WTC11 (cell line): ENCODE results near the gene TMEM135. TPM values are rescaled to one million over a fixed set of nuclear protein-coding genes. Genes with fewer than 3 reads are reported as not detected.
"Not testable (repeated sequence)": the region's sequence is repeated elsewhere in the genome, so short reads cannot be mapped to it uniquely, and the experiment has no call there.

Source experiments
- ATAC-seq: fragments of 200-7000 bp; cut with Tn5 transposase; 2 replicates; pipeline ENCODE4 v1.10.0; 2021; ENCODE audit warnings: mild to moderate bottlenecking, moderate library complexity
- CTCF ChIA-PET: fragments of 300-600 bp; sonication (Branson Sonifier 250); formaldehyde crosslinking; loops from one replicate; lab custom pipeline; 2021; ENCODE audit warnings: antibody characterized with exemption; lab: Charles Lee
- POLR2A ChIA-PET: fragments of 350-600 bp; sonication (Branson Sonifier 250); formaldehyde crosslinking; loops from one replicate; lab custom pipeline; 2021; ENCODE audit warnings: antibody characterized with exemption; lab: Charles Lee
- DNase-seq: peaks from one replicate; pipeline ENCODE4 v3.0.0; 2021; ENCODE audit warnings: low spot score
- H3K27ac Mint-ChIP-seq: 2 replicates; pipeline ENCODE4 v1.8.0; 2021; ENCODE audit warnings: mixed read lengths
- H3K27me3 Mint-ChIP-seq: 2 replicates; pipeline ENCODE4 v1.8.0; 2021; ENCODE audit warnings: low read depth, mild to moderate bottlenecking, moderate library complexity, mixed read lengths
- H3K36me3 Mint-ChIP-seq: 2 replicates; pipeline ENCODE4 v1.8.0; 2021; ENCODE audit warnings: mixed read lengths
- H3K4me1 Mint-ChIP-seq: 2 replicates; pipeline ENCODE4 v1.8.0; 2022; ENCODE audit warnings: mixed read lengths
- H3K4me3 Mint-ChIP-seq: 2 replicates; pipeline ENCODE4 v1.8.0; 2021; ENCODE audit warnings: mild to moderate bottlenecking, moderate library complexity, mixed read lengths
- H3K9me3 Mint-ChIP-seq: 2 replicates; pipeline ENCODE4 v1.8.0; 2021; ENCODE audit warnings: mixed read lengths
- CDX4 ChIP-seq: fragments of 250-450 bp; sonication (Bioruptor Pico); IDR thresholded peaks from 2 replicates; pipeline ENCODE4 v1.9.0; 2021; ENCODE audit warnings: moderate library complexity, mild to moderate bottlenecking, inconsistent platforms, borderline replicate concordance
- E2F1 ChIP-seq: sonication (generic); formaldehyde crosslinking; IDR thresholded peaks from 2 replicates; pipeline ENCODE4 v1.8.0; 2022; ENCODE audit warnings: mild to moderate bottlenecking, missing genetic modification reagents
- ETV6 ChIP-seq: sonication (generic); formaldehyde crosslinking; IDR thresholded peaks from 2 replicates; pipeline ENCODE4 v1.8.1; 2022; ENCODE audit warnings: mild to moderate bottlenecking, missing genetic modification reagents
- GRHL2 ChIP-seq: fragments of 250-450 bp; sonication (Bioruptor Pico); IDR thresholded peaks from 2 replicates; pipeline ENCODE4 v1.8.0; 2022; ENCODE audit warnings: mild to moderate bottlenecking, moderate library complexity; ENCODE audit not compliant: insufficient replicate concordance, severe bottlenecking
- HMGA2 ChIP-seq: fragments of 250-450 bp; sonication (Bioruptor Pico); IDR thresholded peaks from 2 replicates; pipeline ENCODE4 v1.4.0; 2021; ENCODE audit warnings: mild to moderate bottlenecking, moderate library complexity
- IRF1 ChIP-seq: sonication (generic); formaldehyde crosslinking; IDR thresholded peaks from 2 replicates; pipeline ENCODE4 v1.8.0; 2023; ENCODE audit warnings: missing genetic modification reagents
- JUN ChIP-seq: sonication (generic); formaldehyde crosslinking; IDR thresholded peaks from 2 replicates; pipeline ENCODE4 v1.8.0; 2023; ENCODE audit warnings: mild to moderate bottlenecking, missing genetic modification reagents
- MXD4 ChIP-seq: fragments of 250-450 bp; sonication (Bioruptor Pico); IDR thresholded peaks from 2 replicates; pipeline ENCODE4 v1.8.0; 2021; ENCODE audit warnings: mild to moderate bottlenecking, moderate library complexity, borderline replicate concordance
- NR1H2 ChIP-seq: sonication (generic); formaldehyde crosslinking; IDR thresholded peaks from 2 replicates; pipeline ENCODE4 v1.9.0; 2021; ENCODE audit warnings: mild to moderate bottlenecking, moderate library complexity, missing genetic modification reagents
- NR2C2 ChIP-seq: sonication (generic); formaldehyde crosslinking; IDR thresholded peaks from 2 replicates; pipeline ENCODE4 v1.8.0; 2022; ENCODE audit warnings: mild to moderate bottlenecking, missing genetic modification reagents
- OVOL2 ChIP-seq: fragments of 250-450 bp; sonication (Bioruptor Pico); IDR thresholded peaks from 2 replicates; pipeline ENCODE4 v1.9.0; 2021; ENCODE audit warnings: mild to moderate bottlenecking, borderline replicate concordance
- PREB ChIP-seq: sonication (generic); formaldehyde crosslinking; IDR thresholded peaks from 2 replicates; pipeline ENCODE4 v1.8.1; 2022; ENCODE audit warnings: mild to moderate bottlenecking, missing genetic modification reagents, moderate library complexity, borderline replicate concordance
- SMAD4 ChIP-seq: sonication (generic); formaldehyde crosslinking; IDR thresholded peaks from 2 replicates; pipeline ENCODE4 v1.8.0; 2022; ENCODE audit warnings: mild to moderate bottlenecking, missing genetic modification reagents
- TP53 ChIP-seq: sonication (generic); formaldehyde crosslinking; IDR thresholded peaks from 2 replicates; pipeline ENCODE4 v1.8.1; 2023; ENCODE audit warnings: mild to moderate bottlenecking, missing genetic modification reagents
- ZBTB21 ChIP-seq: sonication (generic); formaldehyde crosslinking; IDR thresholded peaks from 2 replicates; pipeline ENCODE4 v1.8.1; 2023; ENCODE audit warnings: mild to moderate bottlenecking, missing genetic modification reagents, borderline replicate concordance
- ZNF263 ChIP-seq: sonication (generic); formaldehyde crosslinking; IDR thresholded peaks from 2 replicates; pipeline ENCODE4 v1.8.1; 2022; ENCODE audit warnings: low read depth, mild to moderate bottlenecking, moderate library complexity, missing genetic modification reagents
- ZNF317 ChIP-seq: sonication (generic); formaldehyde crosslinking; IDR thresholded peaks from 2 replicates; pipeline ENCODE4 v1.8.1; 2023; ENCODE audit warnings: low read depth, mild to moderate bottlenecking, moderate library complexity, missing genetic modification reagents, borderline replicate concordance
- ZNF423 ChIP-seq: fragments of 250-450 bp; sonication (Bioruptor Pico); IDR thresholded peaks from 2 replicates; pipeline ENCODE4 v2.1.2; 2022; ENCODE audit warnings: mild to moderate bottlenecking, moderate library complexity
- total RNA-seq: library from RNA; stranded (reverse); gene quantifications from 3 replicates; pipeline ENCODE4 v1.2.3, GENCODE V29; 2021

Gene TMEM135
- total RNA-seq, 1 experiment from 2014 or later = 35.8 TPM

GRCh38 chr11:87187930-87188329 is 150.2 kb downstream of the TMEM135 start (continued):
- TF ChIP-seq IRF1 (no peak), TP53 (CRISPR knock-in tag) (no peak)

GRCh38 chr11:87188396-87188795 is 150.7 kb downstream of the TMEM135 start:
- POLR2A ChIA-PET, H3K27me3 Mint-ChIP-seq, H3K9me3 Mint-ChIP-seq, H3K4me1 Mint-ChIP-seq, CTCF ChIA-PET, DNase-seq, H3K4me3 Mint-ChIP-seq, ATAC-seq, H3K27ac Mint-ChIP-seq, H3K36me3 Mint-ChIP-seq: not testable (repeated sequence)

- POLR2A ChIA-PET, DNase-seq, H3K27me3 Mint-ChIP-seq, H3K27ac Mint-ChIP-seq, CTCF ChIA-PET, H3K4me3 Mint-ChIP-seq, H3K4me1 Mint-ChIP-seq, ATAC-seq, H3K36me3 Mint-ChIP-seq, H3K9me3 Mint-ChIP-seq: not testable (repeated sequence)
Measured at GRCh38 chr11:87188921-87189320, 151.2 kb downstream of the TMEM135 start.

- ChIA-PET CTCF (no interaction called here), POLR2A (no interaction called here)
- DNase-seq = no peak
- no peak for ATAC-seq
- H3K4me1 Mint-ChIP-seq = no peaks in the 10 kb centered on the region
- no peak overlapping the region for H3K4me3 Mint-ChIP-seq
- H3K27me3 Mint-ChIP-seq = no peaks in the 10 kb centered on the region
- H3K27ac Mint-ChIP-seq = no peak overlapping the region
- no peaks in the 10 kb centered on the region for H3K9me3 Mint-ChIP-seq
- TF ChIP-seq PREB (CRISPR knock-in tag) (no peak), JUN (CRISPR knock-in tag) (no peak)
- H3K36me3 Mint-ChIP-seq = no peaks in the 10 kb centered on the region
Measured at GRCh38 chr11:87190071-87190470, 152.3 kb downstream of the TMEM135 start.

GRCh38 chr11:87193756-87194470 is 156.2 kb downstream of the TMEM135 start:
- TF ChIP-seq OVOL2 (CRISPR knock-in tag) = no peak
- TF ChIP-seq MXD4 (CRISPR knock-in tag) = no peak
- TF ChIP-seq E2F1 (CRISPR knock-in tag) = no peak
- no peak for TF ChIP-seq ZNF423 (CRISPR knock-in tag)
- TF ChIP-seq SMAD4 (CRISPR knock-in tag) = no peak
- no peak for TF ChIP-seq ZBTB21 (CRISPR knock-in tag)
- TF ChIP-seq NR2C2 (CRISPR knock-in tag) = no peak
- no peak for TF ChIP-seq GRHL2 (CRISPR knock-in tag)
- no peak for TF ChIP-seq ZNF317 (CRISPR knock-in tag)
- no peak for TF ChIP-seq NR1H2 (CRISPR knock-in tag)
- no peak for TF ChIP-seq ETV6 (CRISPR knock-in tag)
- TF ChIP-seq ZNF263 = no peak
- no peak for TF ChIP-seq HMGA2 (CRISPR knock-in tag)
- TF ChIP-seq CDX4 (CRISPR knock-in tag) = no peak
- TF ChIP-seq, all 79 proteins: peak for 0

More at GRCh38 chr11:87193756-87194470, 156.2 kb downstream of the TMEM135 start:
- ChIA-PET POLR2A (no interaction called here), CTCF (no interaction called here)
- Mint-ChIP-seq H3K4me3 (no peak overlapping the region), H3K27me3 (no peaks in the 10 kb centered on the region), H3K36me3 (no peaks in the 10 kb centered on the region), H3K4me1 (peaks cover 8% of the 10 kb centered on the region), H3K27ac (peak overlapping the region; percentile 63), H3K9me3 (no peaks in the 10 kb centered on the region)
- DNase-seq (no peak), ATAC-seq (no peak)
